HG03432 (cell line): ENCODE results near the gene AZI2.

ENCODE experiments used
- ATAC-seq: cut with Tn5 transposase; IDR thresholded peaks from one replicate; pipeline ENCODE4 v1.9.1; 2021; ENCODE audit warnings: mild to moderate bottlenecking, moderate library complexity; ENCODE audit not compliant: unreplicated experiment

Gene AZI2

DNA sequence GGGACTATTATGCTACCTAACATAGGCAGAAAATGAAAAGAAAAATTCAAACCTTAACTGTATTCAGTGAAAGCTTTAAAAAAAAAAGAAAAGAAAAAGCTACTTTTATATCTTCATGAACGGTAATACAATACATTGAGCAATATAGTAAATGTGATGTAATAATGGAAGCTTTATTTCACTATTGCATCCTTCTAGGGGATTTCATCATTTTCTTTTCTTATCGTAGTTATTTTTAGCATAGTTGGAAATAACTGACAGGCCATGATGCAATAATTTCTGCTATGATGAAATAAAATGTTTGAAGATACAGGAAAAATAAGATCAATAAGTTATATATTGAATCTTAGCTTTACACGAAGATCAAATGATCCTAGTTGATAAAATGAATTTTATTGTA, 40.4 kb downstream of the AZI2 start:
- no peak for ATAC-seq

DNA sequence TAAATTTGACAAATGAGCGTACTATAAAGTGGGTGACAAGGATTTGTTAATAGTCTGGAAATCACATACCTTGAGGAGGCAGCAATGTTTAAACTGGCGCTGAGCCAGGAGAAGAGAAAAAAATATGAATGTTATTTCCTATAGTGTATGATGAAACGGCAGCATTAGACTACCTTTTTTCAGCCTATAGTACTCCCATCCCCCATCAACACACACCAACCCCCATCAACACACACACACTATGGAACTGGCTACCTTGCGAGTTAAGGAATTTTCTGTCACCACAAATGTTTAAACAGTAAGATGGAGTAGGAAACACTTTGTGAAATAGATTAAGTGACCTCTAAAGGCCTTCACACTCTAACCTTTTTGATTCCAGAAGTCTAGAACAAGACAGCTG, 46.9 kb downstream of the AZI2 start:
- ATAC-seq = no peak

DNA sequence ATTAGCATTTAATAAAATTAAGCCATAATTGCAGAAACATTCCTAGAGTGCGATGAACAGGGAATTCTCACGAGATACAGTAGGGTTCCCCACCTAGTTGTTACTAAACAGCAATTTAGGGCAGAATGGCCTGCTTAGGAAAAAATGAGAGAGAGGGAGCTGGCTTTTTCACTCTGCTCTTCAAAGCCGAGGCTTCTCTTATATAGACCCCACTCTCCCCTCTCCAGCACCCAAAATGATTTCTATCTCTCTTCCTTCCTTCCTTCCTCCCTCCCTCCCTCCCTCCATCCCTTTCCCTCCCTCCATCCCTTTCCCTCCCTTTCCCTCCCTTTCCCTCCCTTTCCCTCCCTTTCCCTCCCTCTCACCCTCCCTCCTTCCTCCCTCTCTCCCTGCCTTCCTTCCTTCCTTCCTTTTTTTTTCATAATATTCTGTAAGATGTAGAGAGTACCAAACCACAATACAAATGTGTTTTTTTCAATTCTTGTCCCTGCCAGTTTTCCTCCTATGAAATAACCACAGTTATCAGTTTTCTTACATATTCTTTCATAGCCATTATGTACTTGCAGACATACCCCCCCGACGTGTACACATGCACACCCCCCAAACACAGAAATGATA, 48.2 kb downstream of the AZI2 start:
- ATAC-seq = no peak

- no peak for ATAC-seq
These were observed 48.9 kb downstream of the AZI2 start for GRCh38 chr3:28299705-28300104.

- no peak for ATAC-seq
These were observed 52.6 kb downstream of the AZI2 start for GRCh38 chr3:28295898-28296490.

GRCh38 chr3:28294667-28295413, 53.8 kb downstream of the AZI2 start:
- no peak for ATAC-seq

GRCh38 chr3:28292622-28293021, 56.0 kb downstream of the AZI2 start:
- no peak for ATAC-seq

DNA sequence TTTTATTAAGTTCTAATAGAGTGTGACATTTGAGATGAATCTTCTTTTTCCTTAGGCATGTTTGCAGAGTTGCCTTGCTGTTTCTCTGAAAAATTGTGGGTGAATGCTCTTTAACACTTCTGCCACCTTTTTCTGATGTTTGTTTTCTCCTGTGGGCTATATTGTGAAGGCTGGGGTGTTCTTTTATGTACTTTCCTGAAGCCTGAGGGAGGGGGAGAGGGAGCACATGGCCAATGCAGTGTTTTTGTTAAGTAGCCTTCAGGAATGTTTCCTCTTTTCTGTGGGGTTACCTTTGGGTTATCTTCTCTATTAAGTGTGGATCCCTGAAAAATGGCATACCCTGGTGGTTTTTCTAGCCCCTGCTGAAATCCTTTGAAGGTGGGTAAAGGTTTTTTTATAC, 57.0 kb downstream of the AZI2 start:
- ATAC-seq = no peak

DNA sequence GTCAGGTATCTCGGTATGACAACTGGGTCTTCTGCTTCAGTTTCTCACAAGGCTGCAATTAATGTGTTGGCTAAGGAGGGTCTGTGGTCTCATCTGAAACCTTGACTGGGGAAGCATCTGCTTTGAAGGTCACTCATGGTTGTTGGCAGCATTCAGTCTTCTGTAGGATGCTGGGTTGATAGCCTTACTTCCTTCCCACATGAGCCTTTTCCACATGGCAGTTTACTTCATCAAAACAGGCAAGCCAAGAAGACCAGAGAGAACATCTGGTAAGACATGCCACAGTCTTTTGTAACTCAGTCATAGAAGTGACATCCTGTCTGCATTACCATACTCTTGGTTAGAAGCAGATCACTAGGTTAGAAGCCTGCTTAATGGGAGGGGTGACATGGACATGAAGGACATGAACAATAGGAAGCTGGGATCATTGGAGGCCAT, 57.7 kb downstream of the AZI2 start:
- no peak for ATAC-seq

- ATAC-seq = no peak
These were observed 61.6 kb downstream of the AZI2 start for GRCh38 chr3:28287046-28287445.

- ATAC-seq = peak; percentile 96
These were observed 62.0 kb downstream of the AZI2 start for GRCh38 chr3:28286595-28286994.

DNA sequence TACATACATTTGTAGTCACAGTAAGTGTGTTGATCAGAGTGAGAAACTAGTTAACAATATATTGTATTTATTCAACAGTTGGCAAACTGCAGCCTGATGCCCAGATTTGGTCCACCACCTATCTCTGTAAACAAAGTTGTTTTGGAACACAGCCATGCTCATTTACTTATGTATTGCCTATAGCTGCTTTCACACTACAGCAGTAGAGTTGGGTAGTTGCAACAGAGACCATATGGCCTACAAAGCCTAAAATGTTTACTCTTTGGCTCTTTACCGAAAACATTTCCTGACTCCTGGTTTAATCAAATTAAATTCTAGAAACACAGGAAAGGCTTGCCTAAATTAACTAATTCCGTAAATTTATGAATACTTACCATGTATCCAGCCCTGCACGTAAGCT, 67.8 kb downstream of the AZI2 start:
- no peak for ATAC-seq

DNA sequence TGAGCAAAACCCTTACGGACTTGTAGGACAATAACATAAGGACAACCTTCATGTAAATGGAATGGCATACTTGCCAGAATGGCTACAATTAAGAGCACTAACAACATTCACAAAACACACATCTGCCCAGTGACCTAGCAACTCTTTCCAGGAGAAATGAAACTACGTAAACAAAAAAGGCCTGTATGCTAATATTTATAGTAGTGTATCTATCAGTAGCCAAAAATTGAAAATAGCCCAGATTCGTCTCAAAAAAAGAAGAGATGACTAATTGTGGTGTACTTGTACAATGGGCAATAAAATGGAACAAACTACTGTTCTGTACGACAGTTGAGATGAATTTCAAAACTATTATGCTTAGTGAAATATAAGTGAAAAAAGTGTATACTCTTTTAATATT, 68.9 kb downstream of the AZI2 start:
- peak; percentile 65 for ATAC-seq

GRCh38 chr3:28278918-28279317, 69.7 kb downstream of the AZI2 start:
- ATAC-seq = no peak

- no peak for ATAC-seq
These were observed 74.8 kb downstream of the AZI2 start for GRCh38 chr3:28273837-28274236.
